Nephron (organoid): Measurements from ENCODE around the gene E4F1.
A peak's percentile ranks its signal among the peaks of the same experiment; 100 is the strongest.

ENCODE experiments used
- H3K27ac Mint-ChIP-seq, 3 experiments: 2 replicates each; pipeline ENCODE4 v1.8.0; 2020; ENCODE audit warnings: mixed read lengths in 3 of 3, mild to moderate bottlenecking in 2 of 3, moderate library complexity in 1 of 3
- H3K27me3 Mint-ChIP-seq: 2 replicates; pipeline ENCODE4 v1.8.0; 2021; ENCODE audit warnings: low read depth, mild to moderate bottlenecking, moderate library complexity, mixed read lengths
- H3K36me3 Mint-ChIP-seq: 2 replicates; pipeline ENCODE4 v1.8.0; 2020; ENCODE audit warnings: low read depth, mixed read lengths
- H3K4me1 Mint-ChIP-seq: 2 replicates; pipeline ENCODE4 v1.8.0; 2020; ENCODE audit warnings: mixed read lengths
- H3K4me3 Mint-ChIP-seq, 3 experiments: 2 replicates each; pipeline ENCODE4 v1.8.0; 2020; ENCODE audit warnings: mild to moderate bottlenecking in 3 of 3, mixed read lengths in 3 of 3, moderate library complexity in 2 of 3
- H3K9me3 Mint-ChIP-seq: 2 replicates; pipeline ENCODE4 v1.8.0; 2020; ENCODE audit warnings: mixed read lengths
- CTCF ChIP-seq, 3 experiments: fragments of 200-600 bp; sonication (generic); IDR thresholded peaks; one replicate each; pipeline ENCODE4 v1.5.0; 2021; ENCODE audit warnings: antibody characterized with exemption in 3 of 3; ENCODE audit not compliant: unreplicated experiment in 3 of 3

Gene E4F1

GRCh38 chr16:2213817-2214718 is 9.3 kb upstream of the E4F1 start:
- Mint-ChIP-seq H3K36me3 (no peaks in the 10 kb centered on the region), H3K4me1 (peaks cover 20% of the 10 kb centered on the region), H3K27ac (peak overlapping the region in 2 of 3 experiments; percentile 28 to 57), H3K4me3 (peak overlapping the region; percentile 79 to 89 (median 85)), H3K27me3 (no peaks in the 10 kb centered on the region), H3K9me3 (no peaks in the 10 kb centered on the region)
- TF ChIP-seq CTCF (IDR thresholded peaks at IDR 0.05; ENCODE audit: unreplicated experiment in 3 of 3), result no peak

GRCh38 chr16:2214719-2214968 is 8.7 kb upstream of the E4F1 start, which contains the start of gene PGP:
Gene PGP (minus strand): TSS chr16:2214840. CDS start chr16:2214777, 63 bp downstream.
- H3K4me1 Mint-ChIP-seq, result peaks cover 20% of the 10 kb centered on the region
- peak within 1 kb of the TSS; percentile 85 to 91 (median 87) for H3K4me3 Mint-ChIP-seq
- H3K27me3 Mint-ChIP-seq, result no peaks in the 10 kb centered on the region
- no peaks in the 10 kb centered on the region for H3K36me3 Mint-ChIP-seq
- H3K9me3 Mint-ChIP-seq, result no peaks in the 10 kb centered on the region
- no peak for TF ChIP-seq CTCF (IDR thresholded peaks at IDR 0.05; ENCODE audit: unreplicated experiment in 3 of 3)
- peak within 1 kb of the TSS in 2 of 3 experiments; percentile 90 to 93 for H3K27ac Mint-ChIP-seq

GRCh38 chr16:2216330-2216729 is 7.1 kb upstream of the E4F1 start:
- no peaks in the 10 kb centered on the region for H3K9me3 Mint-ChIP-seq

GRCh38 chr16:2223942-2224486 is 623 bp downstream of the E4F1 start:
- Mint-ChIP-seq H3K4me3 (peak overlapping the region; percentile 86 to 87 (median 87)), H3K9me3 (no peaks in the 10 kb centered on the region), H3K4me1 (no peaks in the 10 kb centered on the region), H3K27ac (peak overlapping the region in 2 of 3 experiments; percentile 60 to 81), H3K27me3 (no peaks in the 10 kb centered on the region), H3K36me3 (no peaks in the 10 kb centered on the region)
- no peak for TF ChIP-seq CTCF (IDR thresholded peaks at IDR 0.05; ENCODE audit: unreplicated experiment in 3 of 3)

More at GRCh38 chr16:2216330-2216729, 7.1 kb upstream of the E4F1 start:
- Mint-ChIP-seq H3K36me3 (no peaks in the 10 kb centered on the region), H3K27ac (peak overlapping the region in 2 of 3 experiments; percentile 28 to 44), H3K4me1 (peaks cover 20% of the 10 kb centered on the region), H3K4me3 (peak overlapping the region; percentile 66 to 85 (median 71)), H3K27me3 (no peaks in the 10 kb centered on the region)
- no peak for TF ChIP-seq CTCF (IDR thresholded peaks at IDR 0.05; ENCODE audit: unreplicated experiment in 3 of 3)

- Mint-ChIP-seq H3K4me3 (peak overlapping the region; percentile 42 to 74 (median 72)), H3K27ac (no peak overlapping the region), H3K27me3 (no peaks in the 10 kb centered on the region), H3K4me1 (no peaks in the 10 kb centered on the region), H3K9me3 (no peaks in the 10 kb centered on the region), H3K36me3 (peaks cover 4% of the 10 kb centered on the region)
- TF ChIP-seq CTCF (IDR thresholded peaks at IDR 0.05; ENCODE audit: unreplicated experiment in 3 of 3), result no peak
These were observed 2.9 kb downstream of the E4F1 start for GRCh38 chr16:2226245-2226793.
